ENCODE data around the gene ZNF444.
"Not testable (repeated sequence)": the region's sequence is repeated elsewhere in the genome, so short reads cannot be mapped to it uniquely, and the experiment has no call there.

ZNF444 gene

GRCh38 chr19:56155124-56155687 lies 14.1 kb downstream of the ZNF444 start:
- Histone ChIP-seq H3K36me3 (ENCODE audit: insufficient read depth, low read length) (no peaks in the 10 kb centered on the region), H3K4me1 (ENCODE audit: insufficient read depth, low read length) (peaks cover 13% of the 10 kb centered on the region; the same call in 1 of the 2 replicates), H3K9ac (ENCODE audit: low read depth, low read length) (no peak overlapping the region), H3K9me3 (ENCODE audit: control insufficient read depth, insufficient read depth, low read length) (no peaks in the 10 kb centered on the region)

- no peaks in the 10 kb centered on the region for H3K9me3 ChIP-seq (ENCODE audit: control insufficient read depth, insufficient read depth, low read length)
- H3K4me1 ChIP-seq (ENCODE audit: insufficient read depth, low read length): peaks cover 13% of the 10 kb centered on the region; the same call in 1 of the 2 replicates
- no peaks in the 10 kb centered on the region for H3K36me3 ChIP-seq (ENCODE audit: insufficient read depth, low read length)
- no peak overlapping the region for H3K9ac ChIP-seq (ENCODE audit: low read depth, low read length)
Measured at GRCh38 chr19:56156768-56157167, 15.7 kb downstream of the ZNF444 start.

- Histone ChIP-seq H3K36me3 (ENCODE audit: insufficient read depth, low read length) (no peaks in the 10 kb centered on the region), H3K9ac (ENCODE audit: low read depth, low read length) (no peak overlapping the region), H3K9me3 (ENCODE audit: control insufficient read depth, insufficient read depth, low read length) (no peaks in the 10 kb centered on the region), H3K4me1 (ENCODE audit: insufficient read depth, low read length) (peaks cover 4% of the 10 kb centered on the region; the same call in 1 of the 2 replicates)
Measured at GRCh38 chr19:56158170-56158757, 17.2 kb downstream of the ZNF444 start.

GRCh38 chr19:56159009-56159559 lies 18.0 kb downstream of the ZNF444 start:
- no peaks in the 10 kb centered on the region; the same call in 1 of the 2 replicates for H3K4me1 ChIP-seq (ENCODE audit: insufficient read depth, low read length)
- no peaks in the 10 kb centered on the region for H3K36me3 ChIP-seq (ENCODE audit: insufficient read depth, low read length)
- no peak overlapping the region for H3K9ac ChIP-seq (ENCODE audit: low read depth, low read length)
- no peaks in the 10 kb centered on the region for H3K9me3 ChIP-seq (ENCODE audit: control insufficient read depth, insufficient read depth, low read length)

GRCh38 chr19:56159622-56160271 lies 18.7 kb downstream of the ZNF444 start:
- Histone ChIP-seq H3K36me3 (ENCODE audit: insufficient read depth, low read length) (no peaks in the 10 kb centered on the region), H3K4me1 (ENCODE audit: insufficient read depth, low read length) (no peaks in the 10 kb centered on the region; the same call in 1 of the 2 replicates), H3K9me3 (ENCODE audit: control insufficient read depth, insufficient read depth, low read length) (no peaks in the 10 kb centered on the region), H3K9ac (ENCODE audit: low read depth, low read length) (no peak overlapping the region)

GRCh38 chr19:56161534-56161933 lies 20.4 kb downstream of the ZNF444 start:
- Histone ChIP-seq H3K9me3 (ENCODE audit: control insufficient read depth, insufficient read depth, low read length) (no peaks in the 10 kb centered on the region), H3K4me1 (ENCODE audit: insufficient read depth, low read length) (no peaks in the 10 kb centered on the region), H3K36me3 (ENCODE audit: insufficient read depth, low read length) (no peaks in the 10 kb centered on the region), H3K9ac (ENCODE audit: low read depth, low read length) (no peak overlapping the region)

- H3K9me3 ChIP-seq (ENCODE audit: control insufficient read depth, insufficient read depth, low read length): no peaks in the 10 kb centered on the region
- no peak overlapping the region for H3K9ac ChIP-seq (ENCODE audit: low read depth, low read length)
- H3K4me1 ChIP-seq (ENCODE audit: insufficient read depth, low read length): no peaks in the 10 kb centered on the region
- H3K36me3 ChIP-seq (ENCODE audit: insufficient read depth, low read length): no peaks in the 10 kb centered on the region
Measured at GRCh38 chr19:56162258-56162657, 21.2 kb downstream of the ZNF444 start.

- H3K9me3 ChIP-seq (ENCODE audit: control insufficient read depth, insufficient read depth, low read length): no peaks in the 10 kb centered on the region
- no peaks in the 10 kb centered on the region for H3K36me3 ChIP-seq (ENCODE audit: insufficient read depth, low read length)
- no peaks in the 10 kb centered on the region for H3K4me1 ChIP-seq (ENCODE audit: insufficient read depth, low read length)
- no peak overlapping the region for H3K9ac ChIP-seq (ENCODE audit: low read depth, low read length)
Measured at GRCh38 chr19:56163097-56163496, 22.0 kb downstream of the ZNF444 start.

GRCh38 chr19:56167064-56167578 lies 26.0 kb downstream of the ZNF444 start:
- Histone ChIP-seq H3K9ac (ENCODE audit: low read depth, low read length) (no peak overlapping the region), H3K36me3 (ENCODE audit: insufficient read depth, low read length) (no peaks in the 10 kb centered on the region), H3K4me1 (ENCODE audit: insufficient read depth, low read length) (no peaks in the 10 kb centered on the region; the same call in 1 of the 2 replicates)

GRCh38 chr19:56170261-56170660 lies 29.2 kb downstream of the ZNF444 start:
- no peaks in the 10 kb centered on the region; the same call in 1 of the 2 replicates for H3K4me1 ChIP-seq (ENCODE audit: insufficient read depth, low read length)
- no peaks in the 10 kb centered on the region for H3K36me3 ChIP-seq (ENCODE audit: insufficient read depth, low read length)
- H3K9ac ChIP-seq (ENCODE audit: low read depth, low read length): no peak overlapping the region
- no peaks in the 10 kb centered on the region for H3K9me3 ChIP-seq (ENCODE audit: control insufficient read depth, insufficient read depth, low read length)

More at GRCh38 chr19:56167064-56167578, 26.0 kb downstream of the ZNF444 start:
- H3K9me3 ChIP-seq (ENCODE audit: control insufficient read depth, insufficient read depth, low read length): no peaks in the 10 kb centered on the region

GRCh38 chr19:56174086-56174485 lies 33.0 kb downstream of the ZNF444 start:
- Histone ChIP-seq H3K4me1 (ENCODE audit: insufficient read depth, low read length) (no peaks in the 10 kb centered on the region; the same call in 1 of the 2 replicates), H3K9me3 (ENCODE audit: control insufficient read depth, insufficient read depth, low read length) (no peaks in the 10 kb centered on the region), H3K9ac (ENCODE audit: low read depth, low read length) (no peak overlapping the region), H3K36me3 (ENCODE audit: insufficient read depth, low read length) (no peaks in the 10 kb centered on the region)

- Histone ChIP-seq H3K9ac (ENCODE audit: low read depth, low read length) (no peak overlapping the region), H3K4me1 (ENCODE audit: insufficient read depth, low read length) (no peaks in the 10 kb centered on the region; the same call in 1 of the 2 replicates), H3K36me3 (ENCODE audit: insufficient read depth, low read length) (no peaks in the 10 kb centered on the region), H3K9me3 (ENCODE audit: control insufficient read depth, insufficient read depth, low read length) (no peaks in the 10 kb centered on the region)
Measured at GRCh38 chr19:56174550-56174949, 33.5 kb downstream of the ZNF444 start.

- not testable (repeated sequence) for H3K9me3 ChIP-seq (ENCODE audit: control insufficient read depth, insufficient read depth, low read length); H3K36me3 ChIP-seq (ENCODE audit: insufficient read depth, low read length); H3K9ac ChIP-seq (ENCODE audit: low read depth, low read length); H3K4me1 ChIP-seq (ENCODE audit: insufficient read depth, low read length)
Measured at GRCh38 chr19:56175861-56176307, 34.8 kb downstream of the ZNF444 start, which contains the start of gene GALP. GALP (plus strand) TSS chr19:56176008; CDS start chr19:56177109, 1,101 bp downstream.

GRCh38 chr19:56176310-56176709 lies 35.2 kb downstream of the ZNF444 start:
- H3K4me1 ChIP-seq (ENCODE audit: insufficient read depth, low read length); H3K9ac ChIP-seq (ENCODE audit: low read depth, low read length); H3K36me3 ChIP-seq (ENCODE audit: insufficient read depth, low read length); H3K9me3 ChIP-seq (ENCODE audit: control insufficient read depth, insufficient read depth, low read length): not testable (repeated sequence)
